ENCODE results near the gene CPNE6. TPM values are rescaled to one million over a fixed set of nuclear protein-coding genes. Genes with fewer than 3 reads are reported as not detected.
A peak's percentile ranks its signal among the peaks of the same experiment; 100 is the strongest.

The CPNE6 gene
- total RNA-seq, 1 experiment from 2014 or later, result not detected

GRCh38 chr14:24093901-24094840, 22.8 kb downstream of the CPNE6 start, which contains the start of gene PCK2:
TSS of gene PCK2 (plus strand) at chr14:24094311. CDS start at chr14:24094406, 95 bp downstream.
- CTCF ChIA-PET, result interaction anchor here (0.8 to 6.3 kb wide), 8 partner anchors 9 to 505 kb away, joined by 3 to 149 read pairs (median 8); partner anchors contain the start of genes IRF9 and RNF31
- peak within 1 kb of the TSS; percentile 87 for H3K4me2 ChIP-seq (ENCODE audit: low read length)
- POLR2A ChIA-PET, result interaction anchor here (0.6 to 4.5 kb wide), 29 partner anchors 9 to 999 kb away, joined by 3 to 49 read pairs (median 5); partner anchors contain the start of genes ACIN1, C14orf119, CARMIL3 and CHMP4A
- BruUV-seq (replicated peaks), result TSS peak; percentile 63
- no peaks in the 10 kb centered on the region for H3K36me3 ChIP-seq (ENCODE audit: control insufficient read depth in 1 of 2, insufficient read depth in 2 of 2, low read length in 2 of 2)
- DNase-seq (ENCODE audit: low read depth, low spot score) (peak; percentile 85), ATAC-seq (peak; percentile 91)
- H3K9me2 ChIP-seq (ENCODE audit: insufficient read depth), result no peaks in the 10 kb centered on the region
- peaks cover 15 to 22% of the 10 kb centered on the region in 2 experiments for H3K4me1 ChIP-seq (ENCODE audit: control insufficient read depth in 1 of 2, insufficient read depth in 2 of 2, low read length in 2 of 2)
- peaks cover 7% of the 10 kb centered on the region; the same call in 1 of the 2 replicates for H3K79me2 ChIP-seq (ENCODE audit: insufficient read depth, low read length)
- RAD21 ChIA-PET (ENCODE audit: low non-redundant PET in 1 of 2, low total read pairs in 2 of 2, uncharacterized antibody in 2 of 2, unreplicated experiment in 2 of 2), result interaction anchor here (0.9 to 4.6 kb wide), 4 partner anchors 14 to 36 kb away, joined by 6 to 35 read pairs (median 7); no protein-coding TSS in a partner anchor
- H3K27me3 ChIP-seq (ENCODE audit: insufficient read depth, low read length), result no peaks in the 10 kb centered on the region
- intact Hi-C loops (cut with micrococcal nuclease), result loop anchor here (1.0 to 10.0 kb wide), 2 partner anchors 20 to 109 kb away; partner anchors contain the start of genes DCAF11, DHRS4L2 and NRL
- peak within 1 kb of the TSS; percentile 94 to 96 for H3K4me3 ChIP-seq (replicated peaks in 1 of 2; ENCODE audit: low read depth in 1 of 2, low read length in 2 of 2)
- peak within 1 kb of the TSS; percentile 32 for H2AFZ ChIP-seq (ENCODE audit: low read depth, low read length, poor library complexity, severe bottlenecking)
- peak within 1 kb of the TSS; percentile 87 for H3K27ac ChIP-seq (ENCODE audit: low read depth, low read length)
- H3K9ac ChIP-seq (ENCODE audit: low read length), result peak within 1 kb of the TSS; percentile 84
- H4K20me1 ChIP-seq (ENCODE audit: insufficient read depth), result no peaks in the 10 kb centered on the region
- H3K9me3 ChIP-seq (ENCODE audit: control insufficient read depth in 1 of 2, insufficient read depth in 1 of 2, low read depth in 1 of 2, low read length in 2 of 2), result no peaks in the 10 kb centered on the region
- TF ChIP-seq SRF (IDR thresholded peaks at IDR 0.05; ENCODE audit: low read depth) (no peak), EGR1 (IDR thresholded peaks at IDR 0.05; ENCODE audit: low read depth) (peak; percentile 92), CTCF (IDR thresholded peaks at IDR 0.05 in 2 of 3, conservative IDR thresholded peaks at IDR 0.05 in 1 of 3; ENCODE audit: borderline replicate concordance in 1 of 3, insufficient read depth in 1 of 3, low read depth in 2 of 3, low read length in 2 of 3) (no peak), POLR2A (IDR thresholded peaks at IDR 0.05; ENCODE audit: borderline replicate concordance, extremely low read depth, insufficient read depth, insufficient read length) (peak; percentile 98), ZFX (IDR thresholded peaks at IDR 0.05) (0 out of 2 replicates have a peak, but pooled peaks have one; percentile 24), RAD21 (IDR thresholded peaks at IDR 0.05; ENCODE audit: low read depth) (no peak), CEBPB (IDR thresholded peaks at IDR 0.05; ENCODE audit: low read depth) (no peak; the same call in 1 of the 2 replicates), TCF7L2 (IDR thresholded peaks at IDR 0.05; ENCODE audit: borderline replicate concordance, extremely low read depth, insufficient read depth, insufficient read length) (no peak), ATF3 (IDR thresholded peaks at IDR 0.05) (no peak), FOSL1 (IDR thresholded peaks at IDR 0.05; ENCODE audit: low read depth) (no peak), REST (IDR thresholded peaks at IDR 0.05; ENCODE audit: low read depth) (no peak), SP1 (IDR thresholded peaks at IDR 0.05; ENCODE audit: low read depth) (peak; percentile 58; the same call in 1 of the 2 replicates), CBX3 (IDR thresholded peaks at IDR 0.05; ENCODE audit: low read depth) (no peak), YY1 (IDR thresholded peaks at IDR 0.05; ENCODE audit: extremely low read depth, insufficient replicate concordance, low read depth, low read length) (no peak), EZH2 (IDR thresholded peaks at IDR 0.05) (no peak), ZNF274 (IDR thresholded peaks at IDR 0.05; ENCODE audit: low read depth, low read length) (no peak)
- TF ChIP-seq, protein P1, sequence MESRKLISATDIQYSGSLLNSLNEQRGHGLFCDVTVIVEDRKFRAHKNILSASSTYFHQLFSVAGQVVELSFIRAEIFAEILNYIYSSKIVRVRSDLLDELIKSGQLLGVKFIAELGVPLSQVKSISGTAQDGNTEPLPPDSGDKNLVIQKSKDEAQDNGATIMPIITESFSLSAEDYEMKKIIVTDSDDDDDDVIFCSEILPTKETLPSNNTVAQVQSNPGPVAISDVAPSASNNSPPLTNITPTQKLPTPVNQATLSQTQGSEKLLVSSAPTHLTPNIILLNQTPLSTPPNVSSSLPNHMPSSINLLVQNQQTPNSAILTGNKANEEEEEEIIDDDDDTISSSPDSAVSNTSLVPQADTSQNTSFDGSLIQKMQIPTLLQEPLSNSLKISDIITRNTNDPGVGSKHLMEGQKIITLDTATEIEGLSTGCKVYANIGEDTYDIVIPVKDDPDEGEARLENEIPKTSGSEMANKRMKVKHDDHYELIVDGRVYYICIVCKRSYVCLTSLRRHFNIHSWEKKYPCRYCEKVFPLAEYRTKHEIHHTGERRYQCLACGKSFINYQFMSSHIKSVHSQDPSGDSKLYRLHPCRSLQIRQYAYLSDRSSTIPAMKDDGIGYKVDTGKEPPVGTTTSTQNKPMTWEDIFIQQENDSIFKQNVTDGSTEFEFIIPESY (IDR thresholded peaks at IDR 0.05; ENCODE audit: extremely low read depth, insufficient replicate concordance, low read length), result no peak

Measured in HCT116 (cell line).